Adrenal gland (tissue), 5 donors: ENCODE results near the gene CACNA1I.

Experiments used
- CTCF ChIP-seq, 6 experiments: fragments of 450-650 bp in 4 of 6; fragments of 200-600 bp in 2 of 6; sonication (generic) in 1 of 6; IDR thresholded peaks; 1 replicate in 5 of 6; 2 replicates in 1 of 6; pipeline versions ENCODE4 v1.5.1 to v1.8.0; 2016 to 2021; ENCODE audit warnings: antibody characterized with exemption in 6 of 6, mild to moderate bottlenecking in 2 of 6, moderate library complexity in 1 of 6
- POLR2A ChIP-seq, 2 donors: fragments of 450-650 bp; IDR thresholded peaks; one replicate each; pipeline ENCODE4 v1.6.1; 2017; ENCODE audit warnings: antibody characterized with exemption in 2 of 2, mild to moderate bottlenecking in 2 of 2, moderate library complexity in 1 of 2
- donor health status: DM: no; HTN: no; CAD: no.

- TF ChIP-seq CTCF (IDR thresholded peaks at IDR 0.05), result no peak
- TF ChIP-seq POLR2A (IDR thresholded peaks at IDR 0.05), result no peak
These were observed 118.9 kb downstream of the CACNA1I start for GRCh38 chr22:39689421-39689820.
